ENCODE results near the gene PLAC1.

GRCh38 chrX:134599184-134599914, 58.9 kb downstream of the PLAC1 start:
- TF ChIP-seq CTCF (IDR thresholded peaks at IDR 0.05; ENCODE audit: low read depth, low read length), result no peak
- no peak for TF ChIP-seq EZH2phosphoT487 (IDR thresholded peaks at IDR 0.05; ENCODE audit: low read depth)

All from OCI-LY3 (cell line).